Dermis blood vessel endothelial cell (primary cell): Measurements from ENCODE around the gene KCNJ5. TPM values are rescaled to one million over a fixed set of nuclear protein-coding genes. Genes with fewer than 3 reads are reported as not detected.
"Not testable (repeated sequence)": the region's sequence is repeated elsewhere in the genome, so short reads cannot be mapped to it uniquely, and the experiment has no call there.

Experiments
- DNase-seq: peaks from one replicate; pipeline ENCODE4 v3.0.0; 2010
- total RNA-seq: library from RNA; depleted of rRNA; stranded (reverse); fragments of >200 nt; gene quantifications from 2 replicates; pipeline ENCODE4 v1.2.3, GENCODE V29; 2014

KCNJ5 gene
- total RNA-seq, 1 donor from 2014 or later = not detected

GRCh38 chr11:128914216-128915148 lies 23.3 kb downstream of the KCNJ5 start:
- no peak for DNase-seq

GRCh38 chr11:128915149-128915521 lies 24.0 kb downstream of the KCNJ5 start:
- DNase-seq = no peak

- no peak for DNase-seq
Observed at GRCh38 chr11:128916037-128916572, 24.9 kb downstream of the KCNJ5 start.

- DNase-seq = no peak
Observed at GRCh38 chr11:128916681-128917080, 25.5 kb downstream of the KCNJ5 start.

GRCh38 chr11:128917144-128917724 lies 26.1 kb downstream of the KCNJ5 start:
- no peak for DNase-seq

GRCh38 chr11:128919216-128919615 lies 28.1 kb downstream of the KCNJ5 start:
- no peak for DNase-seq

- not testable (repeated sequence) for DNase-seq
Observed at GRCh38 chr11:128919635-128920034, 28.5 kb downstream of the KCNJ5 start.

- DNase-seq = no peak
Observed at GRCh38 chr11:128920666-128921065, 29.5 kb downstream of the KCNJ5 start.

- no peak for DNase-seq
Observed at GRCh38 chr11:128921793-128922192, 30.6 kb downstream of the KCNJ5 start.

- DNase-seq = no peak
Observed at GRCh38 chr11:128924104-128924503, 32.9 kb downstream of the KCNJ5 start.

- DNase-seq = no peak
Observed at GRCh38 chr11:128924510-128925249, 33.5 kb downstream of the KCNJ5 start.

GRCh38 chr11:128925250-128925600 lies 34.1 kb downstream of the KCNJ5 start:
- DNase-seq = no peak

- DNase-seq = no peak
Observed at GRCh38 chr11:128926000-128926399, 34.8 kb downstream of the KCNJ5 start.

GRCh38 chr11:128926437-128927107 lies 35.4 kb downstream of the KCNJ5 start:
- no peak for DNase-seq

- no peak for DNase-seq
Observed at GRCh38 chr11:128927108-128927461, 35.9 kb downstream of the KCNJ5 start.

GRCh38 chr11:128927683-128928336 lies 36.7 kb downstream of the KCNJ5 start:
- no peak for DNase-seq

- DNase-seq = no peak
Observed at GRCh38 chr11:128928400-128928799, 37.2 kb downstream of the KCNJ5 start.

- no peak for DNase-seq
Observed at GRCh38 chr11:128929468-128929867, 38.3 kb downstream of the KCNJ5 start.

GRCh38 chr11:128929991-128930390 lies 38.8 kb downstream of the KCNJ5 start:
- DNase-seq = no peak

- DNase-seq = no peak
Observed at GRCh38 chr11:128931066-128931465, 39.9 kb downstream of the KCNJ5 start.

GRCh38 chr11:128931668-128932067 lies 40.5 kb downstream of the KCNJ5 start:
- no peak for DNase-seq

GRCh38 chr11:128933481-128934178 lies 42.5 kb downstream of the KCNJ5 start:
- DNase-seq = no peak
